GM23338 (cell line): ENCODE data around the gene SURF1. TPM values are rescaled to one million over a fixed set of nuclear protein-coding genes. Genes with fewer than 3 reads are reported as not detected.

Experiments
- ATAC-seq: fragments of 200-7000 bp; cut with Tn5 transposase; 3 replicates; pipeline ENCODE4 v1.9.1; 2020
- DNase-seq: peaks from one replicate; pipeline ENCODE4 v3.0.0-alpha.2; 2015; ENCODE audit warnings: low spot score
- H2AFZ ChIP-seq: fragments of 200-600 bp; sonication (generic); 2 replicates; pipeline ENCODE4 v1.8.0; 2016; ENCODE audit warnings: antibody characterized with exemption, mild to moderate bottlenecking, moderate library complexity
- H3F3A ChIP-seq: fragments of 200-600 bp; sonication (generic); replicated peaks from 2 replicates; pipeline ENCODE4 v1.8.0; 2017; ENCODE audit warnings: antibody characterized with exemption, mixed run types, low read depth
- H3K27ac ChIP-seq: fragments of 200-600 bp; sonication (generic); 2 replicates; pipeline ENCODE4 v1.6.1; 2016; ENCODE audit warnings: low read depth
- H3K27me3 ChIP-seq: fragments of 200-600 bp; sonication (generic); 2 replicates; pipeline ENCODE4 v1.8.0; 2016; ENCODE audit warnings: mild to moderate bottlenecking, mixed run types, moderate library complexity; ENCODE audit not compliant: insufficient read depth
- H3K36me3 ChIP-seq: fragments of 200-600 bp; sonication (generic); 2 replicates; pipeline ENCODE4 v1.8.0; 2016; ENCODE audit warnings: mild to moderate bottlenecking; ENCODE audit not compliant: insufficient read depth
- H3K4me1 ChIP-seq: fragments of 200-600 bp; sonication (generic); 2 replicates; pipeline ENCODE4 v1.8.0; 2016; ENCODE audit warnings: mild to moderate bottlenecking, moderate library complexity; ENCODE audit not compliant: insufficient read depth
- H3K4me2 ChIP-seq: fragments of 200-600 bp; sonication (generic); 2 replicates; pipeline ENCODE4 v1.7.1; 2017; ENCODE audit warnings: mixed run types
- H3K4me3 ChIP-seq: fragments of 200-600 bp; sonication (generic); 2 replicates; pipeline ENCODE4 v1.6.1; 2016; ENCODE audit warnings: mixed run types
- H3K79me2 ChIP-seq: fragments of 200-600 bp; sonication (generic); replicated peaks from 2 replicates; pipeline ENCODE4 v1.8.0; 2017; ENCODE audit warnings: mild to moderate bottlenecking; ENCODE audit not compliant: insufficient read depth
- H3K9me2 ChIP-seq: fragments of 200-600 bp; sonication (generic); 2 replicates; pipeline ENCODE4 v1.8.0; 2017; ENCODE audit not compliant: insufficient read depth
- H4K20me1 ChIP-seq: fragments of 200-600 bp; sonication (generic); replicated peaks from 2 replicates; pipeline ENCODE4 v1.8.0; 2017; ENCODE audit warnings: mild to moderate bottlenecking; ENCODE audit not compliant: insufficient read depth
- H3K27ac Mint-ChIP-seq: 2 replicates; pipeline ENCODE4 v1.8.0; 2020; ENCODE audit warnings: inconsistent platforms, mild to moderate bottlenecking, moderate library complexity, mixed read lengths
- H3K27me3 Mint-ChIP-seq: 3 replicates; pipeline ENCODE4 v1.8.0; 2022; ENCODE audit warnings: low read depth, mild to moderate bottlenecking, moderate library complexity, mixed read lengths, inconsistent platforms; ENCODE audit not compliant: insufficient read depth, poor library complexity
- H3K36me3 Mint-ChIP-seq: 3 replicates; pipeline ENCODE4 v1.8.0; 2021; ENCODE audit warnings: low read depth, mild to moderate bottlenecking, inconsistent platforms, moderate library complexity, mixed read lengths
- H3K4me1 Mint-ChIP-seq: 3 replicates; pipeline ENCODE4 v1.8.0; 2020; ENCODE audit warnings: mild to moderate bottlenecking, inconsistent platforms, mixed read lengths
- H3K4me3 Mint-ChIP-seq: 3 replicates; pipeline ENCODE4 v1.8.0; 2021; ENCODE audit warnings: moderate library complexity, mild to moderate bottlenecking, inconsistent platforms, mixed read lengths
- H3K9me3 Mint-ChIP-seq: 3 replicates; pipeline ENCODE4 v1.8.0; 2020; ENCODE audit warnings: moderate library complexity, mild to moderate bottlenecking, inconsistent platforms, mixed read lengths
- EZH2phosphoT487 ChIP-seq: fragments of 200-600 bp; sonication (generic); IDR thresholded peaks from one replicate; pipeline ENCODE4 v1.8.1; 2018; ENCODE audit warnings: antibody characterized with exemption; ENCODE audit not compliant: unreplicated experiment
- NANOG ChIP-seq: IDR thresholded peaks from 2 replicates; pipeline ENCODE4 v1.6.1; 2016; ENCODE audit warnings: antibody characterized with exemption, borderline replicate concordance
- STAT1 ChIP-seq: IDR thresholded peaks from one replicate; pipeline ENCODE4 v1.6.1; 2016; ENCODE audit warnings: antibody characterized with exemption; ENCODE audit not compliant: unreplicated experiment
- ZNF114 ChIP-seq: fragments of 250-450 bp; sonication (Bioruptor Pico); IDR thresholded peaks from 2 replicates; pipeline ENCODE4 v1.5.0; 2020; ENCODE audit warnings: mild to moderate bottlenecking, moderate library complexity
- ZNF331 ChIP-seq: fragments of 250-450 bp; sonication (Bioruptor Pico); IDR thresholded peaks from 2 replicates; pipeline ENCODE4 v1.5.0; 2020; ENCODE audit warnings: low read depth, mild to moderate bottlenecking, moderate library complexity
- polyA plus RNA-seq: library from polyadenylated mRNA; unstranded; fragments of >200 nt; fragmentation: Nextera tagmentation; extraction: Ambion mirVana; gene quantifications from 2 replicates; pipeline ENCODE4 v1.2.1, GENCODE V29; 2016
- total RNA-seq: library from RNA; depleted of rRNA; stranded (reverse); fragments of >200 nt; shearing (Covaris generic); gene quantifications from 2 replicates; pipeline ENCODE4 v1.2.3, GENCODE V29; 2014
- TF ChIP-seq, protein P1 (sequence below): IDR thresholded peaks from one replicate; pipeline ENCODE4 v1.6.1; 2018; ENCODE audit warnings: antibody characterized with exemption; ENCODE audit not compliant: unreplicated experiment
- TF ChIP-seq, protein P2 (sequence below), 2 experiments: fragments of 200-600 bp in 1 of 2; sonication (generic) in 1 of 2; conservative IDR thresholded peaks; 2 replicates each; pipeline versions ENCODE4 v1.5.1 to v1.6.1; 2016 to 2017; ENCODE audit warnings: antibody characterized with exemption in 2 of 2, low read depth in 2 of 2, mild to moderate bottlenecking in 2 of 2, moderate library complexity in 1 of 2
- TF ChIP-seq, protein P3 (sequence below): fragments of 250-450 bp; sonication (Bioruptor Pico); IDR thresholded peaks from 2 replicates; pipeline ENCODE4 v1.5.0; 2020; ENCODE audit warnings: mild to moderate bottlenecking, moderate library complexity
- TF ChIP-seq, protein P4 (sequence below): IDR thresholded peaks from 2 replicates; pipeline ENCODE4 v1.6.1; 2016; ENCODE audit warnings: antibody characterized with exemption

The SURF1 gene
- total and polyA plus RNA-seq, 2 experiments from 2014 or later: 39.1 to 52.6 TPM

DNA sequence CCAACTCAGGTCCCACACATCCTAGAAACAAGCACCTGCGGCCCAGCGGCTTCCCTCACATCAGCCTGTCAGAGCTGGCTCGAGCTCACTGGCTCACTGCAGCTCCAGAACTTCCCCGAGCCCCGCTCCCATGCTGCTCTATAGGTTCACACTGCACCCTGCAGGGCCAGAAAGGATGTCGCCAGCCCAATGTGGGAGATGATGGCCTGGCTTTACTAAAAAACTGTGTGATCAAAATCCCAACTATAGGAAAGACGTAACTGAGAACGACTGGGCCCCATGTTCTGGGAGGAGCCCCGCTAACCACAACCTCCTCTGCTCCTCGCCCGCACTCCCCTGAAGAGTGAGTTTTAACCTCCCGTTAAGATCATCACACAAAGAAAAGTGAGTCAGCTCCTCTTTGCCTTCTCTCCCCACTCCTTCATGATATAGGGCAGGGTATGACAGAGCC is 15.0 kb upstream of the SURF1 start (continued):
- TF ChIP-seq, protein P1, sequence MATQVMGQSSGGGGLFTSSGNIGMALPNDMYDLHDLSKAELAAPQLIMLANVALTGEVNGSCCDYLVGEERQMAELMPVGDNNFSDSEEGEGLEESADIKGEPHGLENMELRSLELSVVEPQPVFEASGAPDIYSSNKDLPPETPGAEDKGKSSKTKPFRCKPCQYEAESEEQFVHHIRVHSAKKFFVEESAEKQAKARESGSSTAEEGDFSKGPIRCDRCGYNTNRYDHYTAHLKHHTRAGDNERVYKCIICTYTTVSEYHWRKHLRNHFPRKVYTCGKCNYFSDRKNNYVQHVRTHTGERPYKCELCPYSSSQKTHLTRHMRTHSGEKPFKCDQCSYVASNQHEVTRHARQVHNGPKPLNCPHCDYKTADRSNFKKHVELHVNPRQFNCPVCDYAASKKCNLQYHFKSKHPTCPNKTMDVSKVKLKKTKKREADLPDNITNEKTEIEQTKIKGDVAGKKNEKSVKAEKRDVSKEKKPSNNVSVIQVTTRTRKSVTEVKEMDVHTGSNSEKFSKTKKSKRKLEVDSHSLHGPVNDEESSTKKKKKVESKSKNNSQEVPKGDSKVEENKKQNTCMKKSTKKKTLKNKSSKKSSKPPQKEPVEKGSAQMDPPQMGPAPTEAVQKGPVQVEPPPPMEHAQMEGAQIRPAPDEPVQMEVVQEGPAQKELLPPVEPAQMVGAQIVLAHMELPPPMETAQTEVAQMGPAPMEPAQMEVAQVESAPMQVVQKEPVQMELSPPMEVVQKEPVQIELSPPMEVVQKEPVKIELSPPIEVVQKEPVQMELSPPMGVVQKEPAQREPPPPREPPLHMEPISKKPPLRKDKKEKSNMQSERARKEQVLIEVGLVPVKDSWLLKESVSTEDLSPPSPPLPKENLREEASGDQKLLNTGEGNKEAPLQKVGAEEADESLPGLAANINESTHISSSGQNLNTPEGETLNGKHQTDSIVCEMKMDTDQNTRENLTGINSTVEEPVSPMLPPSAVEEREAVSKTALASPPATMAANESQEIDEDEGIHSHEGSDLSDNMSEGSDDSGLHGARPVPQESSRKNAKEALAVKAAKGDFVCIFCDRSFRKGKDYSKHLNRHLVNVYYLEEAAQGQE: no peak
- TF ChIP-seq, protein P2, sequence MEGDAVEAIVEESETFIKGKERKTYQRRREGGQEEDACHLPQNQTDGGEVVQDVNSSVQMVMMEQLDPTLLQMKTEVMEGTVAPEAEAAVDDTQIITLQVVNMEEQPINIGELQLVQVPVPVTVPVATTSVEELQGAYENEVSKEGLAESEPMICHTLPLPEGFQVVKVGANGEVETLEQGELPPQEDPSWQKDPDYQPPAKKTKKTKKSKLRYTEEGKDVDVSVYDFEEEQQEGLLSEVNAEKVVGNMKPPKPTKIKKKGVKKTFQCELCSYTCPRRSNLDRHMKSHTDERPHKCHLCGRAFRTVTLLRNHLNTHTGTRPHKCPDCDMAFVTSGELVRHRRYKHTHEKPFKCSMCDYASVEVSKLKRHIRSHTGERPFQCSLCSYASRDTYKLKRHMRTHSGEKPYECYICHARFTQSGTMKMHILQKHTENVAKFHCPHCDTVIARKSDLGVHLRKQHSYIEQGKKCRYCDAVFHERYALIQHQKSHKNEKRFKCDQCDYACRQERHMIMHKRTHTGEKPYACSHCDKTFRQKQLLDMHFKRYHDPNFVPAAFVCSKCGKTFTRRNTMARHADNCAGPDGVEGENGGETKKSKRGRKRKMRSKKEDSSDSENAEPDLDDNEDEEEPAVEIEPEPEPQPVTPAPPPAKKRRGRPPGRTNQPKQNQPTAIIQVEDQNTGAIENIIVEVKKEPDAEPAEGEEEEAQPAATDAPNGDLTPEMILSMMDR (conservative IDR thresholded peaks at IDR 0.05; ENCODE audit: low read depth in 2 of 2): no peak
- TF ChIP-seq EZH2phosphoT487 (no peak), ZNF331 (CRISPR knock-in tag) (no peak), ZNF114 (no peak), NANOG (no peak)

DNA sequence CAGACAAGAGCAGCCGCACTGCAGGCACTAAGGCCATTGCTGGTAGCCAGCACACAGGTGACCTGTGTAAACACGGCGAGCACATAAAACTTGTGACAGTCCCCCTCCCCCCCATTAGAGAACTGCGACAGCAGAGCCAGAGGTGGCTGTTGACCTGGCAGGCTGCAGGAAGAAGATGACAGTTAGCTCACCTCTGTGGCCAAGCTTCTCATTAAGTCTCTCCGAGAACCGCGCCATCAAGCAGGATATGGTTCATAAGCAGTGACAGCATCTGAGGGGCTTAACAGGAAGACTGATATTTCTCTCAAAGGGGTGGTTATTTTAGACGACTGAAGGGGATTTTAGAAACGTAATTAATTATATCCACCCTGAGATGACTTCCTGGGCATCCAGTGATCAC is 14.4 kb upstream of the SURF1 start:
- H3K36me3 Mint-ChIP-seq: peaks cover 53% of the 10 kb centered on the region
- H3K27me3 Mint-ChIP-seq: peaks cover 11% of the 10 kb centered on the region
- H3K9me2 ChIP-seq: no peaks in the 10 kb centered on the region
- H3K9me3 Mint-ChIP-seq: no peaks in the 10 kb centered on the region
- H2AFZ ChIP-seq: no peak overlapping the region
- H3K4me3 Mint-ChIP-seq: no peak overlapping the region
- peaks cover 10% of the 10 kb centered on the region for H3K36me3 ChIP-seq
- no peak overlapping the region for H3K27ac Mint-ChIP-seq
- ATAC-seq: no peak
- H3K27ac ChIP-seq: no peak overlapping the region
- no peak for TF ChIP-seq STAT1
- TF ChIP-seq NANOG: no peak
- TF ChIP-seq ZNF114: no peak
- TF ChIP-seq EZH2phosphoT487: no peak
- TF ChIP-seq, protein P3, sequence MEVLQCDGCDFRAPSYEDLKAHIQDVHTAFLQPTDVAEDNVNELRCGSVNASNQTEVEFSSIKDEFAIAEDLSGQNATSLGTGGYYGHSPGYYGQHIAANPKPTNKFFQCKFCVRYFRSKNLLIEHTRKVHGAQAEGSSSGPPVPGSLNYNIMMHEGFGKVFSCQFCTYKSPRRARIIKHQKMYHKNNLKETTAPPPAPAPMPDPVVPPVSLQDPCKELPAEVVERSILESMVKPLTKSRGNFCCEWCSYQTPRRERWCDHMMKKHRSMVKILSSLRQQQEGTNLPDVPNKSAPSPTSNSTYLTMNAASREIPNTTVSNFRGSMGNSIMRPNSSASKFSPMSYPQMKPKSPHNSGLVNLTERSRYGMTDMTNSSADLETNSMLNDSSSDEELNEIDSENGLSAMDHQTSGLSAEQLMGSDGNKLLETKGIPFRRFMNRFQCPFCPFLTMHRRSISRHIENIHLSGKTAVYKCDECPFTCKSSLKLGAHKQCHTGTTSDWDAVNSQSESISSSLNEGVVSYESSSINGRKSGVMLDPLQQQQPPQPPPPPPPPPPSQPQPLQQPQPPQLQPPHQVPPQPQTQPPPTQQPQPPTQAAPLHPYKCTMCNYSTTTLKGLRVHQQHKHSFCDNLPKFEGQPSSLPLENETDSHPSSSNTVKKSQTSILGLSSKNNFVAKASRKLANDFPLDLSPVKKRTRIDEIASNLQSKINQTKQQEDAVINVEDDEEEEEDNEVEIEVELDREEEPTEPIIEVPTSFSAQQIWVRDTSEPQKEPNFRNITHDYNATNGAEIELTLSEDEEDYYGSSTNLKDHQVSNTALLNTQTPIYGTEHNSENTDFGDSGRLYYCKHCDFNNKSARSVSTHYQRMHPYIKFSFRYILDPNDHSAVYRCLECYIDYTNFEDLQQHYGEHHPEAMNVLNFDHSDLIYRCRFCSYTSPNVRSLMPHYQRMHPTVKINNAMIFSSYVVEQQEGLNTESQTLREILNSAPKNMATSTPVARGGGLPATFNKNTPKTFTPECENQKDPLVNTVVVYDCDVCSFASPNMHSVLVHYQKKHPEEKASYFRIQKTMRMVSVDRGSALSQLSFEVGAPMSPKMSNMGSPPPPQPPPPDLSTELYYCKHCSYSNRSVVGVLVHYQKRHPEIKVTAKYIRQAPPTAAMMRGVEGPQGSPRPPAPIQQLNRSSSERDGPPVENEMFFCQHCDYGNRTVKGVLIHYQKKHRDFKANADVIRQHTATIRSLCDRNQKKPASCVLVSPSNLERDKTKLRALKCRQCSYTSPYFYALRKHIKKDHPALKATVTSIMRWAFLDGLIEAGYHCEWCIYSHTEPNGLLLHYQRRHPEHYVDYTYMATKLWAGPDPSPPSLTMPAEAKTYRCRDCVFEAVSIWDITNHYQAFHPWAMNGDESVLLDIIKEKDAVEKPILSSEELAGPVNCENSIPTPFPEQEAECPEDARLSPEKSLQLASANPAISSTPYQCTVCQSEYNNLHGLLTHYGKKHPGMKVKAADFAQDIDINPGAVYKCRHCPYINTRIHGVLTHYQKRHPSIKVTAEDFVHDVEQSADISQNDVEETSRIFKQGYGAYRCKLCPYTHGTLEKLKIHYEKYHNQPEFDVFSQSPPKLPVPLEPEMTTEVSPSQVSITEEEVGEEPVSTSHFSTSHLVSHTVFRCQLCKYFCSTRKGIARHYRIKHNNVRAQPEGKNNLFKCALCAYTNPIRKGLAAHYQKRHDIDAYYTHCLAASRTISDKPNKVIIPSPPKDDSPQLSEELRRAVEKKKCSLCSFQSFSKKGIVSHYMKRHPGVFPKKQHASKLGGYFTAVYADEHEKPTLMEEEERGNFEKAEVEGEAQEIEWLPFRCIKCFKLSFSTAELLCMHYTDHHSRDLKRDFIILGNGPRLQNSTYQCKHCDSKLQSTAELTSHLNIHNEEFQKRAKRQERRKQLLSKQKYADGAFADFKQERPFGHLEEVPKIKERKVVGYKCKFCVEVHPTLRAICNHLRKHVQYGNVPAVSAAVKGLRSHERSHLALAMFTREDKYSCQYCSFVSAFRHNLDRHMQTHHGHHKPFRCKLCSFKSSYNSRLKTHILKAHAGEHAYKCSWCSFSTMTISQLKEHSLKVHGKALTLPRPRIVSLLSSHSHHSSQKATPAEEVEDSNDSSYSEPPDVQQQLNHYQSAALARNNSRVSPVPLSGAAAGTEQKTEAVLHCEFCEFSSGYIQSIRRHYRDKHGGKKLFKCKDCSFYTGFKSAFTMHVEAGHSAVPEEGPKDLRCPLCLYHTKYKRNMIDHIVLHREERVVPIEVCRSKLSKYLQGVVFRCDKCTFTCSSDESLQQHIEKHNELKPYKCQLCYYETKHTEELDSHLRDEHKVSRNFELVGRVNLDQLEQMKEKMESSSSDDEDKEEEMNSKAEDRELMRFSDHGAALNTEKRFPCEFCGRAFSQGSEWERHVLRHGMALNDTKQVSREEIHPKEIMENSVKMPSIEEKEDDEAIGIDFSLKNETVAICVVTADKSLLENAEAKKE: no peak
- TF ChIP-seq, protein P4, sequence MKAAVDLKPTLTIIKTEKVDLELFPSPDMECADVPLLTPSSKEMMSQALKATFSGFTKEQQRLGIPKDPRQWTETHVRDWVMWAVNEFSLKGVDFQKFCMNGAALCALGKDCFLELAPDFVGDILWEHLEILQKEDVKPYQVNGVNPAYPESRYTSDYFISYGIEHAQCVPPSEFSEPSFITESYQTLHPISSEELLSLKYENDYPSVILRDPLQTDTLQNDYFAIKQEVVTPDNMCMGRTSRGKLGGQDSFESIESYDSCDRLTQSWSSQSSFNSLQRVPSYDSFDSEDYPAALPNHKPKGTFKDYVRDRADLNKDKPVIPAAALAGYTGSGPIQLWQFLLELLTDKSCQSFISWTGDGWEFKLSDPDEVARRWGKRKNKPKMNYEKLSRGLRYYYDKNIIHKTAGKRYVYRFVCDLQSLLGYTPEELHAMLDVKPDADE: no peak
- H3K4me1 ChIP-seq: peaks cover 6% of the 10 kb centered on the region; the same call in 1 of the 2 replicates
- peaks cover 77% of the 10 kb centered on the region for H4K20me1 ChIP-seq
- peaks cover 93% of the 10 kb centered on the region for H3K79me2 ChIP-seq
- no peak for DNase-seq
- peaks cover 18% of the 10 kb centered on the region for H3K4me1 Mint-ChIP-seq
- H3K4me3 ChIP-seq: no peak overlapping the region
- peaks cover 2% of the 10 kb centered on the region; the same call in 1 of the 2 replicates for H3F3A ChIP-seq
- no peak overlapping the region for H3K4me2 ChIP-seq
- no peaks in the 10 kb centered on the region for H3K27me3 ChIP-seq
